Endothelial cell of umbilical vein (primary cell): ENCODE measurements around the gene ZFYVE21. TPM values are rescaled to one million over a fixed set of nuclear protein-coding genes. Genes with fewer than 3 reads are reported as not detected.

Experiments
- BruUV-seq: library from RNA; stranded (reverse); fragments of 400-500 nt; replicated peaks from 2 replicates; lab custom pipeline; 2021; lab: Mats Ljungman, UMichigan
- CTCF ChIA-PET: fragments of 300-600, 350-600 bp; sonication (Branson Sonifier 250); formaldehyde crosslinking; loops from one replicate; lab custom pipeline; 2021; ENCODE audit warnings: antibody characterized with exemption, inconsistent platforms; lab: Charles Lee
- POLR2A ChIA-PET: fragments of 300-600, 350-600 bp; sonication (Branson Sonifier 250); formaldehyde crosslinking; loops from one replicate; lab custom pipeline; 2021; ENCODE audit warnings: antibody characterized with exemption, inconsistent platforms; lab: Charles Lee
- DNase-seq: peaks from one replicate; pipeline ENCODE4 v3.0.0-alpha.2; 2011; ENCODE audit warnings: low read depth, low spot score
- FAIRE-seq: peaks from 2 replicates; lab custom pipeline; 2011; peaks lifted over from hg19 to GRCh38; lab: Jason Lieb, UNC
- H2AFZ ChIP-seq: 2 replicates; pipeline ENCODE4 v1.6.0; 2012; ENCODE audit warnings: low read depth, low read length, control low read depth, inconsistent platforms
- H3K27ac ChIP-seq: 2 replicates; pipeline ENCODE4 v1.5.1; 2011; ENCODE audit warnings: low read depth, mild to moderate bottlenecking, control low read depth, low read length, moderate library complexity; ENCODE audit not compliant: insufficient read depth
- H3K27me3 ChIP-seq, 2 experiments: 2 replicates each; pipeline versions ENCODE4 v1.6.0 to v1.6.1; 2011; ENCODE audit warnings: low read length in 2 of 2, mixed read lengths in 1 of 2; ENCODE audit not compliant: control insufficient read depth in 2 of 2, insufficient read depth in 2 of 2
- H3K36me3 ChIP-seq, 2 experiments: 2 replicates in 1 of 2; 3 replicates in 1 of 2; pipeline ENCODE4 v1.5.1; 2011; ENCODE audit warnings: low read length in 2 of 2, mild to moderate bottlenecking in 1 of 2, moderate library complexity in 1 of 2; ENCODE audit not compliant: control insufficient read depth in 2 of 2, insufficient read depth in 2 of 2; ENCODE audit errors: extremely low read depth in 1 of 2
- H3K4me1 ChIP-seq: 3 replicates; pipeline ENCODE4 v1.5.1; 2011; ENCODE audit warnings: mild to moderate bottlenecking, low read length; ENCODE audit not compliant: control insufficient read depth, insufficient read depth; ENCODE audit errors: extremely low read depth
- H3K4me2 ChIP-seq: 2 replicates; pipeline ENCODE4 v1.6.1; 2011; ENCODE audit warnings: low read length, control low read depth, mixed read lengths; ENCODE audit not compliant: insufficient read depth
- H3K4me3 ChIP-seq, 3 experiments: fragments of 200-600 bp in 1 of 3; sonication (generic), shearing (Covaris generic) in 1 of 3; replicated peaks in 1 of 3; 2 replicates each; pipeline ENCODE4 v1.5.1; 2011 to 2016; ENCODE audit warnings: control low read depth in 3 of 3, low read length in 3 of 3, mild to moderate bottlenecking in 2 of 3, inconsistent platforms in 1 of 3, low read depth in 1 of 3, moderate library complexity in 1 of 3; ENCODE audit not compliant: insufficient read depth in 1 of 3
- H3K79me2 ChIP-seq: 2 replicates; pipeline ENCODE4 v1.6.0; 2012; ENCODE audit warnings: low read length, inconsistent platforms; ENCODE audit not compliant: control insufficient read depth, insufficient read depth
- H3K9ac ChIP-seq: replicated peaks from 2 replicates; pipeline ENCODE3; 2011; ENCODE audit warnings: low read length, control low read depth; ENCODE audit not compliant: insufficient read depth; ENCODE audit errors: extremely low read depth
- H3K9me1 ChIP-seq: replicated peaks from 3 replicates; pipeline ENCODE4 v1.6.0; 2011; ENCODE audit warnings: mild to moderate bottlenecking, low read length; ENCODE audit not compliant: control insufficient read depth, insufficient read depth; ENCODE audit errors: extremely low read depth
- H3K9me3 ChIP-seq: replicated peaks from 2 replicates; pipeline ENCODE4 v1.5.1; 2012; ENCODE audit warnings: low read length, inconsistent platforms; ENCODE audit not compliant: control insufficient read depth, insufficient read depth
- H4K20me1 ChIP-seq: replicated peaks from 2 replicates; pipeline ENCODE3; 2011; ENCODE audit warnings: mild to moderate bottlenecking, low read length; ENCODE audit not compliant: control insufficient read depth, insufficient read depth; ENCODE audit errors: extremely low read depth
- EZH2 ChIP-seq: IDR thresholded peaks from 2 replicates; pipeline ENCODE4 v1.6.1; 2012; ENCODE audit warnings: borderline replicate concordance, low read depth, mild to moderate bottlenecking, moderate library complexity, low read length, inconsistent platforms; ENCODE audit not compliant: severe bottlenecking
- JUN ChIP-seq: IDR thresholded peaks from 2 replicates; pipeline ENCODE4 v1.6.1; 2011; ENCODE audit warnings: borderline replicate concordance, low read depth; ENCODE audit not compliant: insufficient read length, insufficient read depth
- MYC ChIP-seq: IDR thresholded peaks from one replicate; pipeline ENCODE4 v1.6.1; 2011; ENCODE audit warnings: mild to moderate bottlenecking, low read depth, low read length
- POLR2AphosphoS5 ChIP-seq: IDR thresholded peaks from 2 replicates; pipeline ENCODE4 v1.6.1; 2012; ENCODE audit warnings: low read depth, mild to moderate bottlenecking, control low read depth, low read length, moderate library complexity; ENCODE audit not compliant: insufficient read depth
- dilution Hi-C: fragments of 300-500 bp; cut with MboI; formaldehyde crosslinking; loops from one replicate; pipeline ENCODE4 v1.15.0; 2019; ENCODE audit warnings: low sequenced_read_pairs; ENCODE audit not compliant: extremely low pct_ligation_motif_present
- intact Hi-C: fragments of 100-400 bp; cut with micrococcal nuclease; formaldehyde crosslinking; loops from one replicate; pipeline ENCODE4 v1.10.0; 2022
- polyA plus RNA-seq, 4 experiments: library from polyadenylated mRNA; depleted of rRNA in 3 of 4; stranded (reverse) in 3 of 4; unstranded in 1 of 4; fragments of >200 nt; gene quantifications; 2 replicates each; pipeline versions ENCODE4 v1.2.1 to v1.2.3, GENCODE V29; 2011 to 2012; ENCODE audit warnings: missing spikeins in 1 of 4
- total RNA-seq: library from RNA; stranded (reverse); gene quantifications from 2 replicates; pipeline ENCODE4 v1.2.3, GENCODE V29; 2021
- TF ChIP-seq, protein P1 (sequence below), 2 donors: IDR thresholded peaks; 1 replicate in 1 of 2; 2 replicates in 1 of 2; pipeline ENCODE4 v1.5.1; 2011; ENCODE audit warnings: low read length in 2 of 2, mild to moderate bottlenecking in 2 of 2, moderate library complexity in 2 of 2, control low read depth in 1 of 2, inconsistent platforms in 1 of 2, low read depth in 1 of 2; ENCODE audit not compliant: insufficient read depth in 1 of 2; ENCODE audit errors: extremely low read depth in 1 of 2

Gene ZFYVE21
- total and polyA plus RNA-seq, 2 donors (not counting 3 experiments of a cell fraction or from before 2014, with no cell fraction given), result 54.5 to 98.3 TPM

DNA sequence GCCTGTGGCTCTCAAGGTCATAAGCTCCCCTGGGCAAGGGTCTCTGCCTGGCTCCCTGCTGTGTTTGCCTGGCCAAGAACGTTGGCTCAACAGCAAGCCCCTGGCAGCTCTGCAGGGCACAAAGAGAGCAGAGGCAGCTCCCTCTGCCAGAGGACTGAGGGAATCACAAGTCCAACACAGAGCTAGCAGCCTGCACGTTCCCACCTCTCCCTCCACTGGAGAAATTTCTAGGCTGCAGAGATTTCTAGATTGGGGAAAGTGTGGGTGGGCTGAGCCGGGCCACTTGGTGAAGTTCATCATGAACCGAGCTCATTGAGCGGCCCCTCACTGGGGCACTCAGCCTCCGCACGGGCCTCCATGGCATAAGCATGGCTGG is 19.8 kb downstream of the ZFYVE21 start:
- intact Hi-C loops, result no loop called here

More for the DNA sequence above, 19.8 kb downstream of the ZFYVE21 start:
- ChIA-PET CTCF (interaction anchor here (0.5 to 1.6 kb wide), 9 partner anchors 17 to 165 kb away, joined by 3 to 6 read pairs (median 3); partner anchors contain the start of genes XRCC3 and ZFYVE21), POLR2A (no interaction called here)
- Histone ChIP-seq H4K20me1 (no peaks in the 10 kb centered on the region), H2AFZ (no peak overlapping the region), H3K79me2 (no peaks in the 10 kb centered on the region), H3K27me3 (no peaks in the 10 kb centered on the region), H3K27ac (no peak overlapping the region), H3K36me3 (peaks cover 0 to 41% of the 10 kb centered on the region in 2 experiments), H3K9ac (no peak overlapping the region), H3K4me3 (no peak overlapping the region), H3K9me1 (no peaks in the 10 kb centered on the region), H3K9me3 (no peaks in the 10 kb centered on the region), H3K4me1 (no peaks in the 10 kb centered on the region), H3K4me2 (no peak overlapping the region)
- dilution Hi-C loops, result no loop called here
- no peak for DNase-seq
- TF ChIP-seq POLR2AphosphoS5, result no peak
- TF ChIP-seq JUN, result no peak
- no peak for TF ChIP-seq EZH2
- no peak for TF ChIP-seq MYC
- TF ChIP-seq, protein P1, sequence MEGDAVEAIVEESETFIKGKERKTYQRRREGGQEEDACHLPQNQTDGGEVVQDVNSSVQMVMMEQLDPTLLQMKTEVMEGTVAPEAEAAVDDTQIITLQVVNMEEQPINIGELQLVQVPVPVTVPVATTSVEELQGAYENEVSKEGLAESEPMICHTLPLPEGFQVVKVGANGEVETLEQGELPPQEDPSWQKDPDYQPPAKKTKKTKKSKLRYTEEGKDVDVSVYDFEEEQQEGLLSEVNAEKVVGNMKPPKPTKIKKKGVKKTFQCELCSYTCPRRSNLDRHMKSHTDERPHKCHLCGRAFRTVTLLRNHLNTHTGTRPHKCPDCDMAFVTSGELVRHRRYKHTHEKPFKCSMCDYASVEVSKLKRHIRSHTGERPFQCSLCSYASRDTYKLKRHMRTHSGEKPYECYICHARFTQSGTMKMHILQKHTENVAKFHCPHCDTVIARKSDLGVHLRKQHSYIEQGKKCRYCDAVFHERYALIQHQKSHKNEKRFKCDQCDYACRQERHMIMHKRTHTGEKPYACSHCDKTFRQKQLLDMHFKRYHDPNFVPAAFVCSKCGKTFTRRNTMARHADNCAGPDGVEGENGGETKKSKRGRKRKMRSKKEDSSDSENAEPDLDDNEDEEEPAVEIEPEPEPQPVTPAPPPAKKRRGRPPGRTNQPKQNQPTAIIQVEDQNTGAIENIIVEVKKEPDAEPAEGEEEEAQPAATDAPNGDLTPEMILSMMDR (IDR thresholded peaks at IDR 0.05; ENCODE audit: extremely low read depth in 1 of 2, insufficient read depth in 1 of 2, low read depth in 1 of 2, low read length in 2 of 2), result no peak
- no TSS peak for BruUV-seq
- no peak for FAIRE-seq
